HG02678 (cell line): Measurements from ENCODE around the gene CASP10.
A peak's percentile ranks its signal among the peaks of the same experiment; 100 is the strongest.

ENCODE experiments used
- ATAC-seq: cut with Tn5 transposase; IDR thresholded peaks from one replicate; pipeline ENCODE4 v1.9.1; 2021; ENCODE audit warnings: mild to moderate bottlenecking, moderate library complexity; ENCODE audit not compliant: unreplicated experiment

The CASP10 gene

GRCh38 chr2:201257381-201257955, 74.5 kb downstream of the CASP10 start:
- peak; percentile 46 for ATAC-seq

- peak; percentile 66 for ATAC-seq
Measured at GRCh38 chr2:201257956-201258665, 75.2 kb downstream of the CASP10 start.

GRCh38 chr2:201258666-201259615, 76.0 kb downstream of the CASP10 start:
- peak; percentile 1 for ATAC-seq

- ATAC-seq: no peak
Measured at GRCh38 chr2:201260302-201260800, 77.4 kb downstream of the CASP10 start, which contains the start of gene CASP8. Gene CASP8, plus strand, starts transcription at chr2:201260536. Its CDS starts 5,951 bp downstream, at chr2:201266487.

GRCh38 chr2:201261471-201261870, 78.5 kb downstream of the CASP10 start:
- ATAC-seq: no peak

- ATAC-seq: no peak
Measured at GRCh38 chr2:201261906-201262305, 79.0 kb downstream of the CASP10 start.

- ATAC-seq: no peak
Measured at GRCh38 chr2:201262718-201263117, 79.8 kb downstream of the CASP10 start.

GRCh38 chr2:201263779-201264178, 80.8 kb downstream of the CASP10 start:
- ATAC-seq: no peak

GRCh38 chr2:201264472-201265173, 81.7 kb downstream of the CASP10 start:
- no peak for ATAC-seq

- no peak for ATAC-seq
Measured at GRCh38 chr2:201266629-201267028, 83.7 kb downstream of the CASP10 start.

GRCh38 chr2:201267278-201268030, 84.5 kb downstream of the CASP10 start:
- ATAC-seq: no peak

GRCh38 chr2:201269764-201270163, 86.8 kb downstream of the CASP10 start:
- ATAC-seq: no peak

- no peak for ATAC-seq
Measured at GRCh38 chr2:201270293-201271001, 87.5 kb downstream of the CASP10 start.

GRCh38 chr2:201271917-201272316, 89.0 kb downstream of the CASP10 start:
- no peak for ATAC-seq

GRCh38 chr2:201273330-201273983, 90.5 kb downstream of the CASP10 start:
- ATAC-seq: no peak

GRCh38 chr2:201275069-201275468, 92.1 kb downstream of the CASP10 start:
- ATAC-seq: no peak

GRCh38 chr2:201275990-201276389, 93.0 kb downstream of the CASP10 start:
- no peak for ATAC-seq

- ATAC-seq: no peak
Measured at GRCh38 chr2:201276511-201276910, 93.6 kb downstream of the CASP10 start.
